ENCODE data around the gene GPR149. TPM values are rescaled to one million over a fixed set of nuclear protein-coding genes. Genes with fewer than 3 reads are reported as not detected.

The GPR149 gene
- total and polyA plus RNA-seq, 10 of the 15 experiments (the other 5 are each of a cell fraction or from before 2014, with no cell fraction given): not detected

DNA sequence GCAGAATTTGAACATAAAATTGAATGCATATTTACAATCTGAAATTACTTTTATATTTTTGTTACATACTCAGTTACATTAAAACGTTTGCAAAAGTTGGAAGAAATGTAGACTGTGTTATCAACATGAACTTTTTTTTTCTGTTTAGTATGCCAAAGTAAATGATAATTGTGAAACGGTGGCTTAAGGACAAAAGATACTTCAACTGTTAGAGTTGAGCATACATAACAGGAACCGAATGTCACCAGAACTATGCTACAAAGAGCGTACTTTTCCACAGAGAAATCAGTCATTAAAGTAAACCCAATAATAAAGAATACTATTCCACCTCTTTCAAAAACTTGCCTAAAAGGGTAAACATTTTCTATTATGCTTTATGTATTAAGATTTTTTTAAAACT lies 91.4 kb downstream of the GPR149 start:
- no peak for TF ChIP-seq ZNF622 (IDR thresholded peaks at IDR 0.05)
- TF ChIP-seq LARP7 (IDR thresholded peaks at IDR 0.05): no peak
- TF ChIP-seq RELA (IDR thresholded peaks at IDR 0.05; ENCODE audit: borderline replicate concordance, partially characterized antibody): no peak
- TF ChIP-seq, protein P1, sequence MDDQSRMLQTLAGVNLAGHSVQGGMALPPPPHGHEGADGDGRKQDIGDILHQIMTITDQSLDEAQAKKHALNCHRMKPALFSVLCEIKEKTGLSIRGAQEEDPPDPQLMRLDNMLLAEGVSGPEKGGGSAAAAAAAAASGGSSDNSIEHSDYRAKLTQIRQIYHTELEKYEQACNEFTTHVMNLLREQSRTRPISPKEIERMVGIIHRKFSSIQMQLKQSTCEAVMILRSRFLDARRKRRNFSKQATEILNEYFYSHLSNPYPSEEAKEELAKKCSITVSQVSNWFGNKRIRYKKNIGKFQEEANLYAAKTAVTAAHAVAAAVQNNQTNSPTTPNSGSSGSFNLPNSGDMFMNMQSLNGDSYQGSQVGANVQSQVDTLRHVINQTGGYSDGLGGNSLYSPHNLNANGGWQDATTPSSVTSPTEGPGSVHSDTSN (IDR thresholded peaks at IDR 0.05; ENCODE audit: insufficient replicate concordance, low read depth, low read length): no peak
- no peak for TF ChIP-seq ZNF24 (IDR thresholded peaks at IDR 0.05)
- TF ChIP-seq, protein P2, sequence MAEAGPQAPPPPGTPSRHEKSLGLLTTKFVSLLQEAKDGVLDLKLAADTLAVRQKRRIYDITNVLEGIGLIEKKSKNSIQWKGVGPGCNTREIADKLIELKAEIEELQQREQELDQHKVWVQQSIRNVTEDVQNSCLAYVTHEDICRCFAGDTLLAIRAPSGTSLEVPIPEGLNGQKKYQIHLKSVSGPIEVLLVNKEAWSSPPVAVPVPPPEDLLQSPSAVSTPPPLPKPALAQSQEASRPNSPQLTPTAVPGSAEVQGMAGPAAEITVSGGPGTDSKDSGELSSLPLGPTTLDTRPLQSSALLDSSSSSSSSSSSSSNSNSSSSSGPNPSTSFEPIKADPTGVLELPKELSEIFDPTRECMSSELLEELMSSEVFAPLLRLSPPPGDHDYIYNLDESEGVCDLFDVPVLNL (IDR thresholded peaks at IDR 0.05; ENCODE audit: low read depth, low read length): no peak
- TF ChIP-seq, protein P3, sequence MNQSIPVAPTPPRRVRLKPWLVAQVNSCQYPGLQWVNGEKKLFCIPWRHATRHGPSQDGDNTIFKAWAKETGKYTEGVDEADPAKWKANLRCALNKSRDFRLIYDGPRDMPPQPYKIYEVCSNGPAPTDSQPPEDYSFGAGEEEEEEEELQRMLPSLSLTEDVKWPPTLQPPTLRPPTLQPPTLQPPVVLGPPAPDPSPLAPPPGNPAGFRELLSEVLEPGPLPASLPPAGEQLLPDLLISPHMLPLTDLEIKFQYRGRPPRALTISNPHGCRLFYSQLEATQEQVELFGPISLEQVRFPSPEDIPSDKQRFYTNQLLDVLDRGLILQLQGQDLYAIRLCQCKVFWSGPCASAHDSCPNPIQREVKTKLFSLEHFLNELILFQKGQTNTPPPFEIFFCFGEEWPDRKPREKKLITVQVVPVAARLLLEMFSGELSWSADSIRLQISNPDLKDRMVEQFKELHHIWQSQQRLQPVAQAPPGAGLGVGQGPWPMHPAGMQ (IDR thresholded peaks at IDR 0.05; ENCODE audit: borderline replicate concordance): no peak
- TF ChIP-seq MEF2B (IDR thresholded peaks at IDR 0.05; ENCODE audit: partially characterized antibody, poor library complexity, severe bottlenecking): no peak
- no peak for TF ChIP-seq BMI1 (IDR thresholded peaks at IDR 0.05; ENCODE audit: borderline replicate concordance)
- no peak for TF ChIP-seq MEF2A (IDR thresholded peaks at IDR 0.05; ENCODE audit: insufficient read depth, low read depth, low read length)
- no peak for TF ChIP-seq TAF1 (IDR thresholded peaks at IDR 0.05; ENCODE audit: borderline replicate concordance, low read depth, low read length)
- TF ChIP-seq PAX5 (IDR thresholded peaks at IDR 0.05; ENCODE audit: borderline replicate concordance, low read depth, low read length): no peak
- TF ChIP-seq MYB (IDR thresholded peaks at IDR 0.05; ENCODE audit: borderline replicate concordance, low read depth, low read length): no peak
- TF ChIP-seq JUND (IDR thresholded peaks at IDR 0.05; ENCODE audit: low read depth, low read length): no peak
- SMC1A ChIA-PET (ENCODE audit: uncharacterized antibody, unreplicated experiment): no interaction called here
- Histone ChIP-seq H3K4me2 (ENCODE audit: control insufficient read depth, insufficient read depth) (no peak overlapping the region), H3K27ac (ENCODE audit: control insufficient read depth, insufficient read depth) (no peak overlapping the region), H3K4me1 (ENCODE audit: control insufficient read depth, insufficient read depth, low read length) (no peaks in the 10 kb centered on the region), H2AFZ (ENCODE audit: control insufficient read depth, low read depth, low read length) (no peak overlapping the region), H3K36me3 (ENCODE audit: control insufficient read depth in 2 of 2, insufficient read depth in 2 of 2, low read length in 1 of 2) (no peaks in the 10 kb centered on the region), H3K9ac (ENCODE audit: control insufficient read depth, insufficient read depth, low read length) (no peak overlapping the region), H4K20me1 (ENCODE audit: control insufficient read depth, insufficient read depth) (no peaks in the 10 kb centered on the region), H3K79me2 (ENCODE audit: control insufficient read depth, insufficient read depth, low read length) (no peaks in the 10 kb centered on the region), H3K4me3 (no peak overlapping the region), H3K27me3 (replicated peaks in 1 of 2; ENCODE audit: control insufficient read depth in 2 of 2, insufficient read depth in 2 of 2, low read length in 1 of 2) (no peaks in the 10 kb centered on the region; a peak in 1 of 4 replicates), H3K9me3 (replicated peaks; ENCODE audit: control insufficient read depth, insufficient read depth, low read length) (no peaks in the 10 kb centered on the region)
- intact Hi-C loops (cut with micrococcal nuclease; ENCODE audit: unreplicated experiment) (loop anchor here (5.0 to 10.0 kb wide), 2 partner anchors 416 to 984 kb away; no protein-coding TSS in a partner anchor), in situ Hi-C loops (cut with MboI) (no loop called here)
- no peak for ATAC-seq
- no peak for FAIRE-seq
- RAD21 ChIA-PET (ENCODE audit: unreplicated experiment): no interaction called here
- POLR2A ChIA-PET: no interaction called here
- DNase-seq (ENCODE audit: low read depth, low spot score): no peak
- 37% methylated on average over 4 of the region's 4 CpGs for WGBS (ENCODE audit: insufficient coverage, insufficient replicate concordance, low lambda C conversion rate, missing lambda C conversion rate)
- BruUV-seq (replicated peaks): no TSS peak
- CTCF ChIA-PET: no interaction called here
